ENCODE data around the gene LRRN2. TPM values are rescaled to one million over a fixed set of nuclear protein-coding genes. Genes with fewer than 3 reads are reported as not detected.

LRRN2 gene
- total and polyA plus RNA-seq, 2 of the 8 experiments (the other 6 are each of a cell fraction or from before 2014, with no cell fraction given): 1.8 to 2.3 TPM

DNA sequence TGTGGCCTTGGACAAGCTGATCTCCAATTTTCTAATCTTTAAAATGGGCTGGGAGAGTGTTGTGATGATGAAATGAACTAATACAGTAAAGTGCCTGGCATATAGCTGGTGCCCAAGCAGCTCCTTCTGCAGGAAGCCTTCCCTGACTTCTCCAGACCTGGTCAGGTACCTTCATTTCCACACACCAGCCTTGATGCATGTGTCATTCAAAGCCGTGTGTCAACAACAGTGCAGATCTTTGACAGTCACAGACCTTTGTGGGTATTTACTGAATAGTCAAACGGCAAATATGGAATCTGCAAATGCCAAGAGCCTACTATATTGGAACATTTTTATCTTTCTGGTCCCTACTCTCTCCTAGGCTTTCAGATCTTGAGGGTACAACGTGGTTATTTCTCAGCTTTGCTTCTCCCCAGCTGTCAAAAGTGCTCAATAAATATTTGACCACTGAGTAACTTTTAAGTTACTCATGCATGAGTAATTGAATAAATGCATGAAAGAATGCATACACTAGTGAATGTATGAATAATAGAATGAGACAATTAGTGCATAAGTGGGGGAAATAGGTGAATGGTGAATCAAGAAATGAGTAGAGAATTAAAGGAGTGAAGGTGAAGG lies 94.0 kb downstream of the LRRN2 start (continued):
- TF ChIP-seq, protein P1, sequence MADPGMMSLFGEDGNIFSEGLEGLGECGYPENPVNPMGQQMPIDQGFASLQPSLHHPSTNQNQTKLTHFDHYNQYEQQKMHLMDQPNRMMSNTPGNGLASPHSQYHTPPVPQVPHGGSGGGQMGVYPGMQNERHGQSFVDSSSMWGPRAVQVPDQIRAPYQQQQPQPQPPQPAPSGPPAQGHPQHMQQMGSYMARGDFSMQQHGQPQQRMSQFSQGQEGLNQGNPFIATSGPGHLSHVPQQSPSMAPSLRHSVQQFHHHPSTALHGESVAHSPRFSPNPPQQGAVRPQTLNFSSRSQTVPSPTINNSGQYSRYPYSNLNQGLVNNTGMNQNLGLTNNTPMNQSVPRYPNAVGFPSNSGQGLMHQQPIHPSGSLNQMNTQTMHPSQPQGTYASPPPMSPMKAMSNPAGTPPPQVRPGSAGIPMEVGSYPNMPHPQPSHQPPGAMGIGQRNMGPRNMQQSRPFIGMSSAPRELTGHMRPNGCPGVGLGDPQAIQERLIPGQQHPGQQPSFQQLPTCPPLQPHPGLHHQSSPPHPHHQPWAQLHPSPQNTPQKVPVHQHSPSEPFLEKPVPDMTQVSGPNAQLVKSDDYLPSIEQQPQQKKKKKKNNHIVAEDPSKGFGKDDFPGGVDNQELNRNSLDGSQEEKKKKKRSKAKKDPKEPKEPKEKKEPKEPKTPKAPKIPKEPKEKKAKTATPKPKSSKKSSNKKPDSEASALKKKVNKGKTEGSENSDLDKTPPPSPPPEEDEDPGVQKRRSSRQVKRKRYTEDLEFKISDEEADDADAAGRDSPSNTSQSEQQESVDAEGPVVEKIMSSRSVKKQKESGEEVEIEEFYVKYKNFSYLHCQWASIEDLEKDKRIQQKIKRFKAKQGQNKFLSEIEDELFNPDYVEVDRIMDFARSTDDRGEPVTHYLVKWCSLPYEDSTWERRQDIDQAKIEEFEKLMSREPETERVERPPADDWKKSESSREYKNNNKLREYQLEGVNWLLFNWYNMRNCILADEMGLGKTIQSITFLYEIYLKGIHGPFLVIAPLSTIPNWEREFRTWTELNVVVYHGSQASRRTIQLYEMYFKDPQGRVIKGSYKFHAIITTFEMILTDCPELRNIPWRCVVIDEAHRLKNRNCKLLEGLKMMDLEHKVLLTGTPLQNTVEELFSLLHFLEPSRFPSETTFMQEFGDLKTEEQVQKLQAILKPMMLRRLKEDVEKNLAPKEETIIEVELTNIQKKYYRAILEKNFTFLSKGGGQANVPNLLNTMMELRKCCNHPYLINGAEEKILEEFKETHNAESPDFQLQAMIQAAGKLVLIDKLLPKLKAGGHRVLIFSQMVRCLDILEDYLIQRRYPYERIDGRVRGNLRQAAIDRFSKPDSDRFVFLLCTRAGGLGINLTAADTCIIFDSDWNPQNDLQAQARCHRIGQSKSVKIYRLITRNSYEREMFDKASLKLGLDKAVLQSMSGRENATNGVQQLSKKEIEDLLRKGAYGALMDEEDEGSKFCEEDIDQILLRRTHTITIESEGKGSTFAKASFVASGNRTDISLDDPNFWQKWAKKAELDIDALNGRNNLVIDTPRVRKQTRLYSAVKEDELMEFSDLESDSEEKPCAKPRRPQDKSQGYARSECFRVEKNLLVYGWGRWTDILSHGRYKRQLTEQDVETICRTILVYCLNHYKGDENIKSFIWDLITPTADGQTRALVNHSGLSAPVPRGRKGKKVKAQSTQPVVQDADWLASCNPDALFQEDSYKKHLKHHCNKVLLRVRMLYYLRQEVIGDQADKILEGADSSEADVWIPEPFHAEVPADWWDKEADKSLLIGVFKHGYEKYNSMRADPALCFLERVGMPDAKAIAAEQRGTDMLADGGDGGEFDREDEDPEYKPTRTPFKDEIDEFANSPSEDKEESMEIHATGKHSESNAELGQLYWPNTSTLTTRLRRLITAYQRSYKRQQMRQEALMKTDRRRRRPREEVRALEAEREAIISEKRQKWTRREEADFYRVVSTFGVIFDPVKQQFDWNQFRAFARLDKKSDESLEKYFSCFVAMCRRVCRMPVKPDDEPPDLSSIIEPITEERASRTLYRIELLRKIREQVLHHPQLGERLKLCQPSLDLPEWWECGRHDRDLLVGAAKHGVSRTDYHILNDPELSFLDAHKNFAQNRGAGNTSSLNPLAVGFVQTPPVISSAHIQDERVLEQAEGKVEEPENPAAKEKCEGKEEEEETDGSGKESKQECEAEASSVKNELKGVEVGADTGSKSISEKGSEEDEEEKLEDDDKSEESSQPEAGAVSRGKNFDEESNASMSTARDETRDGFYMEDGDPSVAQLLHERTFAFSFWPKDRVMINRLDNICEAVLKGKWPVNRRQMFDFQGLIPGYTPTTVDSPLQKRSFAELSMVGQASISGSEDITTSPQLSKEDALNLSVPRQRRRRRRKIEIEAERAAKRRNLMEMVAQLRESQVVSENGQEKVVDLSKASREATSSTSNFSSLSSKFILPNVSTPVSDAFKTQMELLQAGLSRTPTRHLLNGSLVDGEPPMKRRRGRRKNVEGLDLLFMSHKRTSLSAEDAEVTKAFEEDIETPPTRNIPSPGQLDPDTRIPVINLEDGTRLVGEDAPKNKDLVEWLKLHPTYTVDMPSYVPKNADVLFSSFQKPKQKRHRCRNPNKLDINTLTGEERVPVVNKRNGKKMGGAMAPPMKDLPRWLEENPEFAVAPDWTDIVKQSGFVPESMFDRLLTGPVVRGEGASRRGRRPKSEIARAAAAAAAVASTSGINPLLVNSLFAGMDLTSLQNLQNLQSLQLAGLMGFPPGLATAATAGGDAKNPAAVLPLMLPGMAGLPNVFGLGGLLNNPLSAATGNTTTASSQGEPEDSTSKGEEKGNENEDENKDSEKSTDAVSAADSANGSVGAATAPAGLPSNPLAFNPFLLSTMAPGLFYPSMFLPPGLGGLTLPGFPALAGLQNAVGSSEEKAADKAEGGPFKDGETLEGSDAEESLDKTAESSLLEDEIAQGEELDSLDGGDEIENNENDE (IDR thresholded peaks at IDR 0.05; ENCODE audit: insufficient replicate concordance, low read length): no peak
- TF ChIP-seq CREB1 (IDR thresholded peaks at IDR 0.05) (no peak), SIRT6 (IDR thresholded peaks at IDR 0.05; ENCODE audit: low read length) (no peak), NANOG (IDR thresholded peaks at IDR 0.05; ENCODE audit: insufficient read depth, low read depth, low read length, poor library complexity, severe bottlenecking) (no peak), BCL11A (IDR thresholded peaks at IDR 0.05; ENCODE audit: low read depth in 2 of 2, low read length in 2 of 2) (no peak), RAD21 (IDR thresholded peaks at IDR 0.05 in 1 of 2, conservative IDR thresholded peaks at IDR 0.05 in 1 of 2; ENCODE audit: low read depth in 2 of 2, low read length in 2 of 2) (no peak), MAFK (IDR thresholded peaks at IDR 0.05; ENCODE audit: low read depth, low read length) (no peak), SIN3A (conservative IDR thresholded peaks at IDR 0.05 in 1 of 2, IDR thresholded peaks at IDR 0.05 in 1 of 2; ENCODE audit: low read depth in 1 of 2, low read length in 2 of 2) (no peak)
- TF ChIP-seq, protein P2, sequence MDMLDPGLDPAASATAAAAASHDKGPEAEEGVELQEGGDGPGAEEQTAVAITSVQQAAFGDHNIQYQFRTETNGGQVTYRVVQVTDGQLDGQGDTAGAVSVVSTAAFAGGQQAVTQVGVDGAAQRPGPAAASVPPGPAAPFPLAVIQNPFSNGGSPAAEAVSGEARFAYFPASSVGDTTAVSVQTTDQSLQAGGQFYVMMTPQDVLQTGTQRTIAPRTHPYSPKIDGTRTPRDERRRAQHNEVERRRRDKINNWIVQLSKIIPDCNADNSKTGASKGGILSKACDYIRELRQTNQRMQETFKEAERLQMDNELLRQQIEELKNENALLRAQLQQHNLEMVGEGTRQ (IDR thresholded peaks at IDR 0.05; ENCODE audit: low read length): no peak
